Prostate gland (tissue), 2 donors: ENCODE measurements around the gene BDKRB2.

Experiments
- CTCF ChIP-seq, 4 experiments: fragments of 200-600 bp in 2 of 4; fragments of 450-650 bp in 2 of 4; sonication (generic) in 2 of 4; IDR thresholded peaks; 1 replicate in 3 of 4; 2 replicates in 1 of 4; pipeline ENCODE4 v1.5.1; 2016 to 2019; ENCODE audit warnings: antibody characterized with exemption in 4 of 4, mild to moderate bottlenecking in 2 of 4, moderate library complexity in 2 of 4
- POLR2A ChIP-seq: fragments of 450-650 bp; IDR thresholded peaks from one replicate; pipeline ENCODE4 v1.6.1; 2016; ENCODE audit warnings: antibody characterized with exemption, mild to moderate bottlenecking

GRCh38 chr14:96187216-96188031 lies 17.2 kb upstream of the BDKRB2 start:
- TF ChIP-seq POLR2A = no peak
- no peak for TF ChIP-seq CTCF (IDR thresholded peaks at IDR 0.05)
